KMS-11 (cell line): ENCODE measurements around the gene PHF20.

Experiments used
- H2AFZ ChIP-seq: fragments of 200-600 bp; sonication (generic); 2 replicates; pipeline ENCODE4 v1.6.1; 2016; ENCODE audit warnings: antibody characterized with exemption, mixed run types, low read depth
- H3K27ac ChIP-seq: fragments of 200-600 bp; sonication (generic); 2 replicates; pipeline ENCODE4 v1.6.1; 2016; ENCODE audit warnings: mild to moderate bottlenecking, mixed run types
- H3K27me3 ChIP-seq: fragments of 200-600 bp; sonication (generic); 2 replicates; pipeline ENCODE4 v1.6.1; 2017; ENCODE audit warnings: mild to moderate bottlenecking, low read depth, mixed run types, moderate library complexity; ENCODE audit not compliant: insufficient read depth
- H3K36me3 ChIP-seq: fragments of 200-600 bp; sonication (generic); 2 replicates; pipeline ENCODE4 v1.6.1; 2017; ENCODE audit warnings: mild to moderate bottlenecking, mixed run types; ENCODE audit not compliant: insufficient read depth
- H3K4me1 ChIP-seq: fragments of 200-600 bp; sonication (generic); 2 replicates; pipeline ENCODE4 v1.6.1; 2016; ENCODE audit warnings: mild to moderate bottlenecking, low read depth, mixed run types; ENCODE audit not compliant: poor library complexity, severe bottlenecking
- H3K4me2 ChIP-seq: fragments of 200-600 bp; sonication (generic); 2 replicates; pipeline ENCODE4 v1.7.0; 2016; ENCODE audit warnings: mild to moderate bottlenecking, mixed run types
- H3K4me3 ChIP-seq: fragments of 200-600 bp; sonication (generic); IDR thresholded peaks from 2 replicates; pipeline ENCODE4 v1.6.1; 2017; ENCODE audit warnings: low read depth, low read length, mixed read lengths; ENCODE audit not compliant: insufficient read depth
- H3K79me2 ChIP-seq: fragments of 200-600 bp; sonication (generic); 2 replicates; pipeline ENCODE4 v1.6.1; 2016; ENCODE audit warnings: low read depth, mixed run types; ENCODE audit not compliant: insufficient read depth
- H3K9ac ChIP-seq: fragments of 200-600 bp; sonication (generic); 2 replicates; pipeline ENCODE4 v1.6.1; 2016; ENCODE audit warnings: mild to moderate bottlenecking, mixed run types
- H4K20me1 ChIP-seq: fragments of 200-600 bp; sonication (generic); 2 replicates; pipeline ENCODE4 v1.6.1; 2016; ENCODE audit warnings: mild to moderate bottlenecking, mixed run types; ENCODE audit not compliant: insufficient read depth
- TF ChIP-seq, protein P1 (sequence below): fragments of 200-600 bp; sonication (generic); conservative IDR thresholded peaks from 2 replicates; pipeline ENCODE4 v1.6.1; 2017; ENCODE audit warnings: low read depth, mild to moderate bottlenecking, antibody characterized with exemption, low read length, moderate library complexity, mixed read lengths

The PHF20 gene

DNA sequence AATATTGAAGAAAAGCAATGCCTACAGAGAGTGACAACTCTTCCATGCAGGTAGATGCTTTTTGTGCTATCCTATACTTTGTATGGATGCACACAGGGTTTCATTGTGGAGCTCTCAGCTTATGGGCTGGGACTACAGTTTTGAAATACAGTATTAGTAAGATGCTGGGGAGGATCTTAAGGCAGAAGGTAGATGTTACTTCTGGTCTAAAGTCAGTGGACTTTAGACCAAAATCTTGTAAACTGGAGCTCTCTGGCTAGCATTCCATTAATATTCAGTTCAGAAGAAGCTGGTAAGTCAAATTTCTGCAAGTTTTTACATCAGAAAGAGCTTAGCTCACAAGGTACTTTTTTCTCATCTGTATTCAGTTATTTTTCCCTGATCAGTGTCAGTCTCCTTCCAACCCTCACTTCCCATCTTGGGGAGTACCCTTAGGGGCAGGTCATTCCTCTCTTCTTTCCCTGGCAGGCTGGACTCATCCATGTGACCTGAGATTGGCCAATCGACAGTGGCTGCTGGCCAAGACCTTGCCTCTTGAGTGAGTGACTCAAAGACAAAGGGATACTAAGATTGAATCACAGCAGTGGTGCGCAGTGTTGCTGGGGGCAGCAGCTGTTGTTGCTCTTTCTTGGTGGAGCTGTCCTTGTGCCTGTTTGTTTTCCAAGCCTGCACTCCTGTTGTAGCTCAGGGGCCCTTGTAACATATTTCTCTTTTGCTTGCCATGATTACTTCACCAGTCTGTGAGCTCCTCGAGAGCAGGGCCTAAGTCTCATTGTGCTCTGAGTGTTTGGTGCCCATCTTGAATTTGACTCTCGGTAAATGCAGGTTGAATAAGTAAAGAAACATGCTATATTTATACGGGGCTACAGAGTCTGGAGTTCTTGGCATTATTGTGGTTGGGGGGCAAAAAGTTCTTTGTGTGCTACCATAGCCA lies 2.8 kb upstream of the PHF20 start:
- peaks cover 18% of the 10 kb centered on the region for H3K79me2 ChIP-seq
- no peaks in the 10 kb centered on the region for H3K36me3 ChIP-seq
- H3K27ac ChIP-seq = no peak overlapping the region
- TF ChIP-seq, protein P1, sequence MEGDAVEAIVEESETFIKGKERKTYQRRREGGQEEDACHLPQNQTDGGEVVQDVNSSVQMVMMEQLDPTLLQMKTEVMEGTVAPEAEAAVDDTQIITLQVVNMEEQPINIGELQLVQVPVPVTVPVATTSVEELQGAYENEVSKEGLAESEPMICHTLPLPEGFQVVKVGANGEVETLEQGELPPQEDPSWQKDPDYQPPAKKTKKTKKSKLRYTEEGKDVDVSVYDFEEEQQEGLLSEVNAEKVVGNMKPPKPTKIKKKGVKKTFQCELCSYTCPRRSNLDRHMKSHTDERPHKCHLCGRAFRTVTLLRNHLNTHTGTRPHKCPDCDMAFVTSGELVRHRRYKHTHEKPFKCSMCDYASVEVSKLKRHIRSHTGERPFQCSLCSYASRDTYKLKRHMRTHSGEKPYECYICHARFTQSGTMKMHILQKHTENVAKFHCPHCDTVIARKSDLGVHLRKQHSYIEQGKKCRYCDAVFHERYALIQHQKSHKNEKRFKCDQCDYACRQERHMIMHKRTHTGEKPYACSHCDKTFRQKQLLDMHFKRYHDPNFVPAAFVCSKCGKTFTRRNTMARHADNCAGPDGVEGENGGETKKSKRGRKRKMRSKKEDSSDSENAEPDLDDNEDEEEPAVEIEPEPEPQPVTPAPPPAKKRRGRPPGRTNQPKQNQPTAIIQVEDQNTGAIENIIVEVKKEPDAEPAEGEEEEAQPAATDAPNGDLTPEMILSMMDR = no peak
- peaks cover 18% of the 10 kb centered on the region for H3K4me1 ChIP-seq
- no peaks in the 10 kb centered on the region for H3K27me3 ChIP-seq
- H3K4me2 ChIP-seq = no peak overlapping the region
- H4K20me1 ChIP-seq = no peaks in the 10 kb centered on the region
- H2AFZ ChIP-seq = no peak overlapping the region
- H3K9ac ChIP-seq = no peak overlapping the region
- no peak overlapping the region for H3K4me3 ChIP-seq

GRCh38 chr20:35771367-35771688 lies 487 bp upstream of the PHF20 start:
- Histone ChIP-seq H3K27ac (no peak overlapping the region), H3K4me2 (peak overlapping the region; percentile 37), H3K27me3 (no peaks in the 10 kb centered on the region), H4K20me1 (no peaks in the 10 kb centered on the region), H3K9ac (peak overlapping the region; percentile 57; the same call in 1 of the 2 replicates), H3K4me3 (no peak overlapping the region), H2AFZ (peak overlapping the region; percentile 89), H3K36me3 (no peaks in the 10 kb centered on the region), H3K79me2 (peaks cover 41% of the 10 kb centered on the region), H3K4me1 (peaks cover 30% of the 10 kb centered on the region)
- TF ChIP-seq, protein P1 = no peak

DNA sequence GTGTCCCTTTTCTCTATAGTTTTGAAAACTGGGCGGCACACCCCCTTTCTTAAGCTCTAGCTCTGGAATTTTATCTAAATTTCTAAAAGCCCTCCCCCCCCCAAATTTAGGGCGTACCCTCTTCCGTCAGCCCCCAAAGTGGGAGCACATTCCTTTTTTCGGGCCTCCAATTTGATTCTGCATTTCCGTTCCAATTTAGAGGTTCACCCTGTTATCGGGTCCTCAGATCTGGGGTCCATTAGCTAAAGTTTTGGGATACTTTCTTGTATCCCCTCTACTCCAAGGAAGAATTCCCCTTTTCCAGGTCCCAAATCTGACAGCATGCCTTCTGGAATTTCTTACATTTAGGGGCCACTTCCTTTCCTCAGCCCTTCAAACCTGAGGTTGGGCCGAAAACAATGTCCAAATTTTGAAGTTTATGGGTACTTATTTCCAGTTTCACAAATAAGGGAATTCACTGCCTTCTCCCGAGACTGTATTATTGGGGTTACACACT lies 796 bp downstream of the PHF20 start:
- Histone ChIP-seq H3K27ac (peak overlapping the region; percentile 32; the same call in 1 of the 2 replicates), H3K27me3 (no peaks in the 10 kb centered on the region), H4K20me1 (no peaks in the 10 kb centered on the region), H3K79me2 (peaks cover 47% of the 10 kb centered on the region), H3K4me2 (peak overlapping the region; percentile 91), H3K4me1 (peaks cover 30% of the 10 kb centered on the region), H3K9ac (peak overlapping the region; percentile 57; the same call in 1 of the 2 replicates), H2AFZ (peak overlapping the region; percentile 55; the same call in 1 of the 2 replicates), H3K4me3 (no peak overlapping the region), H3K36me3 (no peaks in the 10 kb centered on the region)
- TF ChIP-seq, protein P1 = no peak

DNA sequence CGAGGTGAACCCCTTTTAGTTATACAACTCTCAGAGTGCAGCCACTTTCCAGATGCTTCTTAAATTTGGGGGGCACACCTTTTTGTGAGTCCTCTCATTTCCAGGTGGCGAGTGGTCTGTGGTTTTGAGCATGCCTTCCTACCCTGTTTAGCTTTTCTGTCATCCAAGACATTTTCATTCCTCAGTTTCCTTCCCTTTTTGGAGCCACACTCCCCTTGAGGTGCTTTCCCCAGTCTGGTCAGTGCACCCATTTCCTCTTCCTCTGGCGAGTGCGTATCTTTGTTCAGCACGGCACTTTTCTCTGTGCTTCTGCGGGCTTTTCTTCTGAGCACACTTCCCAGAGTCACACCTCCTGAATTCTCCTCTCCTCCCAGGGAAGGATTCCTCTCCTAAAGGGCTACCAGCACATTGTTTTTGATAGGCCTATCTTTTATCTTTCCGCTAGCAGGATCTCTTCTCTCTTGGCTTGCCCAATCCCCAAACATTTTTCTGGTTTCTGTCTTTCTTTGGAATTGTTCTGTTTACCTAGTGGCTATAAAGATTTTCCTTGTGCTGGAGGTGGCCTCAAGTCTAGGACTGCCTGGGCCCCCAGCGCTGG lies 1.4 kb downstream of the PHF20 start:
- Histone ChIP-seq H3K4me1 (peaks cover 30% of the 10 kb centered on the region), H3K27me3 (no peaks in the 10 kb centered on the region), H3K79me2 (peaks cover 48% of the 10 kb centered on the region), H3K9ac (no peak overlapping the region; the same call in 1 of the 2 replicates), H3K27ac (no peak overlapping the region), H3K4me2 (peak overlapping the region; percentile 91), H4K20me1 (no peaks in the 10 kb centered on the region), H3K36me3 (no peaks in the 10 kb centered on the region), H2AFZ (no peak overlapping the region), H3K4me3 (no peak overlapping the region)
- TF ChIP-seq, protein P1 = no peak
